Large intestine (tissue), 12 donors: ENCODE results near the gene ENTPD2. TPM values are rescaled to one million over a fixed set of nuclear protein-coding genes. Genes with fewer than 3 reads are reported as not detected.

Source experiments
- DNase-seq, 2 donors: peaks; one replicate each; pipeline versions ENCODE4 v3.0.0 to v3.0.0-alpha.2; 2013
- H3K27ac ChIP-seq: one replicate; pipeline ENCODE4 v1.5.1; 2013; ENCODE audit warnings: low read length
- H3K27me3 ChIP-seq: 2 replicates; pipeline ENCODE4 v1.6.1; 2013; ENCODE audit warnings: low read length; ENCODE audit not compliant: control insufficient read depth, insufficient read depth
- H3K36me3 ChIP-seq: 2 replicates; pipeline ENCODE4 v1.6.1; 2013; ENCODE audit warnings: low read length; ENCODE audit not compliant: control insufficient read depth, insufficient read depth
- H3K4me1 ChIP-seq: one replicate; pipeline ENCODE4 v1.6.1; 2013; ENCODE audit warnings: low read length; ENCODE audit not compliant: control insufficient read depth, insufficient read depth
- H3K4me3 ChIP-seq: one replicate; pipeline ENCODE4 v1.5.1; 2013; ENCODE audit warnings: low read length
- H3K9me3 ChIP-seq: one replicate; pipeline ENCODE4 v1.6.1; 2013; ENCODE audit warnings: mild to moderate bottlenecking, low read depth, low read length, moderate library complexity; ENCODE audit not compliant: control insufficient read depth
- WGBS: methylation state at CpG from one replicate; pipeline ENCODE4 v1.1.5; 2013; ENCODE audit warnings: low lambda C conversion rate; ENCODE audit not compliant: insufficient coverage; 5-methylcytosine and 5-hydroxymethylcytosine counted together
- long read RNA-seq, 11 donors: transcript quantifications; one replicate each; lab custom pipeline, GENCODE V29; 2026
- polyA plus RNA-seq: library from polyadenylated mRNA; unstranded; fragments of 120-200 nt; gene quantifications from one replicate; pipeline ENCODE4 v1.2.1, GENCODE V29; 2013

The ENTPD2 gene
- polyA plus RNA-seq: 9.9 TPM
- long read RNA-seq, donor 1, partial matches to known transcripts: 0 of 1 reads
- long read RNA-seq, donor 1, other reads (novel, unspliced or antisense): 0 of 1 reads
- long read RNA-seq, donor 2, transcript ENTPD2-202 (9 exons, 2,095 nt): major isoform, 9 of 9 reads
- long read RNA-seq, donor 2, partial matches to known transcripts: 0 of 9 reads
- long read RNA-seq, donor 2, other reads (novel, unspliced or antisense): 0 of 9 reads
- long read RNA-seq, donor 3: 0 reads
- long read RNA-seq, donor 4: 0 reads
- long read RNA-seq, donor 5, transcript ENTPD2-202 (9 exons, 2,095 nt): major isoform, 5 of 7 reads
- long read RNA-seq, donor 5, partial matches to known transcripts: 0 of 7 reads
- long read RNA-seq, donor 5, other reads (novel, unspliced or antisense): 0 of 7 reads
- long read RNA-seq, donor 6, partial matches to known transcripts: 0 of 6 reads
- long read RNA-seq, donor 6, other reads (novel, unspliced or antisense): 0 of 6 reads
- long read RNA-seq, donor 7, partial matches to known transcripts: 0 of 2 reads
- long read RNA-seq, donor 7, other reads (novel, unspliced or antisense): 0 of 2 reads
- long read RNA-seq, donor 8, partial matches to known transcripts: 0 of 2 reads
- long read RNA-seq, donor 8, other reads (novel, unspliced or antisense): 0 of 2 reads
- long read RNA-seq, donor 9: 0 reads
- long read RNA-seq, donor 10, partial matches to known transcripts: 0 of 2 reads
- long read RNA-seq, donor 10, other reads (novel, unspliced or antisense): 0 of 2 reads
- long read RNA-seq, donor 11, partial matches to known transcripts: 0 of 3 reads
- long read RNA-seq, donor 11, other reads (novel, unspliced or antisense): 0 of 3 reads

DNA sequence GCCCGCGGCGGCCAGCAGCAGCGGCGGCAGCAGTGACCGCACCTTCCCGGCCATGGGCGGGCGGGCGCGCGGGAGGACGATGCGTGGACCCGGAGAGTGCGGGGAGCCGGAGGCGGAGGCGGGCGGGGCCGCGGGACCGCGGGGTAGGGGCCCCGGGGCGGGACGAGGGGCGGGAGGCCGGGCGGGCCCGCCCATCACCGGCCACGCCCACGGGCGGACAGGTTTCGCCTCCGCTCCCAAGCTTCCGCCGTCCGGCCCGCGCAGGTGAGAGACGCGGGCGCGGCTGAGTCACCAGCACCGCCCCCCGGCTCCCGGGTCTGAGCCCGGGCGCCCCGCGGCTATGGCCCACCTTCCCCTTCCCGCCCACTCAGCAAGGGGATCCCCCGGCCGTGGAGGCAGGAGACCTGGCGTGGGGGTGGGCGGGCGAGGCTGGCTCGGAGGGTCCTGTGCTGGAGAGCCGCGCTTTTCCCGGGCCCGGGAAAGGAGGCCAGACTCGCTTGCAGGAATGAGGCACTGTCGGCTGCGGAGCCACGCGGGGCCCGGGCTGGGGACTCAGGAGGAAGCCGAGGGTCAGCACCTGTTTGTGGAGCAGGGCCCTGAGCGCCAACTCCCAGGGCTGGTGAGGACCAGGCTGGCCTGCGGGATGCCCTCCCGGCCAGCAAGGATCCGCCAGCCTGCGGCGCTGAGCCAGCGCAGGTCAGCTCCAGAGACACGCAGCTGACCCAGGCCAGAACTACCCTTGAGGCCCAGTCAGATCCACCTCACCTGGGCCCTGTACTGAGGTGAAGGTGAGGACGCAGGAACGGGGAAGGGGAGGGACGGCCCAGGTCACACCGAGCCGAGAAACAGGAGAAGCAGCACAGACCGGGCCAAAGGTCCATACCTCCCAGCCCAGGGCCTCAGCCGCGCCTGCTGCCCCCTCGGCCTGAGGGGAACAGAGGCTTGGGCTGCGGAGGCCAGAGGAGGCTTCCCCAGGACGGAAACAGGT, at the start of gene ENTPD2:
TSS of gene ENTPD2 (minus strand) at position 118 of the 988 bp plus-strand sequence. CDS start at position 54, 64 bp downstream.
- H3K4me1 ChIP-seq: peaks cover 25% of the 10 kb centered on the region
- H3K27ac ChIP-seq: peak within 1 kb of the TSS; percentile 79
- peak; percentile 70 to 87 for DNase-seq

GRCh38 chr9:137103206-137103999, 49.5 kb upstream of the ENTPD2 start:
- H3K36me3 ChIP-seq: peaks cover 90% of the 10 kb centered on the region
- H3K27me3 ChIP-seq: no peaks in the 10 kb centered on the region
- H3K27ac ChIP-seq: no peak overlapping the region
- no peaks in the 10 kb centered on the region for H3K4me1 ChIP-seq
- no CpG with 5 or more reads among the region's 37 CpGs for WGBS
- no peaks in the 10 kb centered on the region for H3K9me3 ChIP-seq
- no peak overlapping the region for H3K4me3 ChIP-seq
- no peak for DNase-seq

More for the DNA sequence above, at the start of gene ENTPD2:
- Histone ChIP-seq H3K9me3 (no peaks in the 10 kb centered on the region), H3K36me3 (no peaks in the 10 kb centered on the region), H3K4me3 (peak within 1 kb of the TSS; percentile 59), H3K27me3 (peaks cover 41% of the 10 kb centered on the region)
- no CpG with 5 or more reads among the region's 90 CpGs for WGBS

- WGBS: no CpG with 5 or more reads among the region's 14 CpGs
- H3K36me3 ChIP-seq: peaks cover 80% of the 10 kb centered on the region
- H3K4me3 ChIP-seq: no peak overlapping the region
Measured at GRCh38 chr9:137099231-137099630, 45.4 kb upstream of the ENTPD2 start.

GRCh38 chr9:137097761-137098462, 44.1 kb upstream of the ENTPD2 start:
- DNase-seq: no peak
- Histone ChIP-seq H3K4me1 (no peaks in the 10 kb centered on the region), H3K27me3 (no peaks in the 10 kb centered on the region), H3K36me3 (peaks cover 68% of the 10 kb centered on the region), H3K9me3 (no peaks in the 10 kb centered on the region), H3K4me3 (no peak overlapping the region), H3K27ac (no peak overlapping the region)
- no CpG with 5 or more reads among the region's 20 CpGs for WGBS

More at GRCh38 chr9:137099231-137099630, 45.4 kb upstream of the ENTPD2 start:
- H3K27ac ChIP-seq: no peak overlapping the region
- no peaks in the 10 kb centered on the region for H3K27me3 ChIP-seq
- H3K9me3 ChIP-seq: no peaks in the 10 kb centered on the region
- DNase-seq: no peak
- no peaks in the 10 kb centered on the region for H3K4me1 ChIP-seq

DNA sequence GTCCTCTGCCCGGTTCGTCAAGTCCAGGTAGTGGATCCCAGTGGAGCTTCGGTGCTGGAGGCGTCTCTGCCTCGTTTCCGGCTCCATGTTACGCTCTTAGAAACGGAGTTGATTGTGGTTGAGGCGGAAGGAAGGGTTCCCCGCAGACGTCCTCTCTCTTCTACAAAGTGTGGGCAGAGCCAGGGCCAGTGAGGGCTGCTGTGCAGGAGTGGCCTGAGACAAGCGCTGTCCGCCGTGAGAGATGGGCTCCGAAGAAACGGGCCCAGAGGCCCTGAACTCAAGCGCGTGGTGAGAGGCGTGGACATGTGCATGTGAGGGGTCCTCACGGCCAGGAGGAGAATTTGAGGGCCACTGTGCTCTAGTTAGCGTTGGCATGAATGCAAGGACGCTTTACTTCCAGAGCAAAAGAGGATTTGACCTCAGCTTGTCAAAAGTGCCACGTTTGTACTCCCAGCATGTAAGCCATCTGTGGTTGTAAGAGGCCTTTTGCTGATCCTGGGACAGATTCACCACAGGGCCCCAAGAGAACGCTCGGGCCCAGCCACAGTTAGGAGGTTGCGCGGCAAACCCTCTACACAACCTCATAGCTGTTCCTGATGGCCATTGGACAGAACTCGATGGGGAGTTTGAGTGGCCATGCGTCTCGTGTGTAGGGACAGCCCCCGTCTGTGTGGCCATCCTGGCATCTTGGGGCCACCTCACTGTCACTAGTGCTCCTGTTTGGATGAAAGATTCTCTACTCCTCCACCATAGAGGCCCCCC, 43.1 kb upstream of the ENTPD2 start:
- no peak for DNase-seq
- H3K36me3 ChIP-seq: peaks cover 63% of the 10 kb centered on the region
- H3K27ac ChIP-seq: no peak overlapping the region

DNA sequence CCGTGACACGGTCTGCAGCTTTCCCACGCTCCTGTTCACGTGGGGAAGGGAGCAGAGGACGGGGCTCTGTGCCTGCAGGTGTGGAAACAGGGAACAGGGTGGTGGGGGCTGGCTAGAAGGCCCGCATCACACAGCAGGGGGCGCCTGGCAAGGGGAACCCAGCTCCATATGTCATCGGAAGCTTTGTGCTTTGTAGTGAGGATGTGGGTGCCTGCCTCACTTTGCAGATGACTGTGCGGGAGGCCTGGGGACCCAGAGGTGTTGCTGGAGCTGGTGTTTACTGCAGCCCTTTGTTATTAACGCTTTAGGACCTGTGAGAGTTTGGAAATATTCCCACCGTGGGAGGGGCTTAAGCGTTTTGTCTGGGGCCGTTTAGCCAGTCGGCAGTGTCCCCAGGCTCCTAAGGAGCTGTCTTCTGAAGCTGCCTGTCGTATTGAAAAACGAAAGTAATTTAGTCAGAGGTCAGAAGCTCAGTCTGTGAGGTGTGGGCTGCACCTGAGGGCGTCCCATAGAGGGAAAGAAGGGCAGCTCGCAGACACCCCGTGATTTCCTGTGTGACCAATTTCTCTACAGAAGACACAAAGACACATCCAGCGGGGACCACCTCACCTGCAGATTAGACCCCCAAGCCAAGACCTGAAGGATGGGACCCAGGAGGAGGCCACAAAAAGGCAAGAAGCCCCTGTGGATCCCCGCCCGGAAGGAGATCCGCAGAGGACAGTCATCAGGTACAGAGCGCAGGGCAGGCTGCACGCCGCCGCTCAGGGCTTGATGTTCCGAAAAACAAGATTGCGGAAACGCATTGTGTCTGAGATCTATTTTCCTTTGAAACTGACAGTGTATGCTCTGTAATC, 42.0 kb upstream of the ENTPD2 start:
- no peaks in the 10 kb centered on the region for H3K9me3 ChIP-seq
- no peak overlapping the region for H3K27ac ChIP-seq
- peaks cover 60% of the 10 kb centered on the region for H3K36me3 ChIP-seq
- DNase-seq: peak in 1 of 2 donors; percentile 41
- no peaks in the 10 kb centered on the region for H3K4me1 ChIP-seq
- no peaks in the 10 kb centered on the region for H3K27me3 ChIP-seq
- no CpG with 5 or more reads among the region's 30 CpGs for WGBS
- H3K4me3 ChIP-seq: no peak overlapping the region

More for the DNA sequence above, 43.1 kb upstream of the ENTPD2 start:
- H3K27me3 ChIP-seq: no peaks in the 10 kb centered on the region
- H3K9me3 ChIP-seq: no peaks in the 10 kb centered on the region
- WGBS: no CpG with 5 or more reads among the region's 31 CpGs
- no peak overlapping the region for H3K4me3 ChIP-seq
- no peaks in the 10 kb centered on the region for H3K4me1 ChIP-seq

DNA sequence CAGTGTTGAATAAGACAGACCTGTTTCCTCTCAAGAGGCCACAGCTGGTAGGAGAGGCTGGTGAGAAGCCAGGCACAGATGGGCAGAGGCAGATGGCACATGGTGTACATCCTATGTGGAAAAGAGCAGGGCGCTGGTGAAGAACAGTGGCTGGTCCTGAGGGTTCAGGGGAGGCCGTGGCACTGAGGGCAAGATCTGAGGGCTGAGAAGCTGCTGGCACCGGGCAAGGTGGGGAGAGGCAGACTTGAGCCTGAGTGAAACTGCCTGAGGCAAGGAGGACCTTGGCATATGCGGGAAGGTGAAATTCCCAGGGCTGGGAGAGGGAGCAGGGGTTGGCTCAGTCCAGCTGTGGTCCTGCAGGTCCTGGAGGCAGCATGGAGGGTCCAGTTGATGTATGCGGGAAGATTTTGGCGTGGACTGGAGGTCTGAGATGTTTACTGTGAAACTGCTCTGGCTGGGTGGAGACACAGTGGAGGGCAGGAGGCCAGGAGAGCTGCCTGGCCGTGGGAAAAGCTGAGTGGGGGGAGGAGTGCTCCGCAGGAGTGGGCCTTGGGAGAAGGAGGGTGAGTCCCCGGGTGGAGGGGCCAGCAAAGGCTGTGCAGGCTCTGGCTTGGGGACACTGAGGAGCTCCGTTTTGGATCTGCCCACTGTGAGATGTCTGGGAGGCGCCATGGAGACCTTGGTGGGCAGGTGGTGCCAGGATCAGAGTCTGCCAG, 35.5 kb upstream of the ENTPD2 start:
- Histone ChIP-seq H3K9me3 (no peaks in the 10 kb centered on the region), H3K36me3 (peaks cover 25% of the 10 kb centered on the region), H3K4me3 (no peak overlapping the region), H3K4me1 (peaks cover 19% of the 10 kb centered on the region), H3K27me3 (no peaks in the 10 kb centered on the region), H3K27ac (no peak overlapping the region)
- no peak for DNase-seq
- WGBS: no CpG with 5 or more reads among the region's 11 CpGs
